ENCODE results near the gene ALLC.

DNA sequence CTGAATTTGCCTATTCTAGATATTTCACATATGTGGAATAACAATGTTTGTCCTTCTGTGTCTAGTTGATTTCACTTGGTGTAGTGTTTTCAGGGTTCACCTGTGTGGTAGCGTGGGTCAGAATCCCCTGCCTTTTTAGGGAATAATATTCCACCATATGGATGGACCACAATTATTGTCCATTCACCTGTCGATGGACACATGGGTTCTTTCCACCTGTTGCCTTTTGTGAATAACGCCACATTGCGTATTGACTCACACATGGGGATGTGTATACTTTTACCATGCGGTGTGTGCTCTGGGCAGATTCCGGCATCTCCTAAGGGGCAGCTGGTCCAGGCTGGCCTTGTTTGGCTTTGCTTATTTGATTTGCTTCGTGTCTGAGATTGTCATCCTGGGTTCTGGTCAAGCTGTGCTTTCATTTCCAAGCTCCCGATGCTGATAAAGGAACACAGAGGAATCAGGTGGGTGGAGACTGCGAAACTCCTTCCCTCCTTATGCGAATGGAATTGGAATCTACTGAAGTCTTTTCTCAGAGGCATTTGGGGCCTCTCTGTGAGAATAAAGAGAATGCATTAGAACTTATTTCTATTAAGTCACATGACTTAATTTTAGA is 18.9 kb upstream of the ALLC start:
- TF ChIP-seq, protein P1, sequence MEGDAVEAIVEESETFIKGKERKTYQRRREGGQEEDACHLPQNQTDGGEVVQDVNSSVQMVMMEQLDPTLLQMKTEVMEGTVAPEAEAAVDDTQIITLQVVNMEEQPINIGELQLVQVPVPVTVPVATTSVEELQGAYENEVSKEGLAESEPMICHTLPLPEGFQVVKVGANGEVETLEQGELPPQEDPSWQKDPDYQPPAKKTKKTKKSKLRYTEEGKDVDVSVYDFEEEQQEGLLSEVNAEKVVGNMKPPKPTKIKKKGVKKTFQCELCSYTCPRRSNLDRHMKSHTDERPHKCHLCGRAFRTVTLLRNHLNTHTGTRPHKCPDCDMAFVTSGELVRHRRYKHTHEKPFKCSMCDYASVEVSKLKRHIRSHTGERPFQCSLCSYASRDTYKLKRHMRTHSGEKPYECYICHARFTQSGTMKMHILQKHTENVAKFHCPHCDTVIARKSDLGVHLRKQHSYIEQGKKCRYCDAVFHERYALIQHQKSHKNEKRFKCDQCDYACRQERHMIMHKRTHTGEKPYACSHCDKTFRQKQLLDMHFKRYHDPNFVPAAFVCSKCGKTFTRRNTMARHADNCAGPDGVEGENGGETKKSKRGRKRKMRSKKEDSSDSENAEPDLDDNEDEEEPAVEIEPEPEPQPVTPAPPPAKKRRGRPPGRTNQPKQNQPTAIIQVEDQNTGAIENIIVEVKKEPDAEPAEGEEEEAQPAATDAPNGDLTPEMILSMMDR (IDR thresholded peaks at IDR 0.05) = no peak
- no peak for TF ChIP-seq POLR2A (IDR thresholded peaks at IDR 0.05)
